Spleen (tissue), 7 donors: ENCODE data around the gene UBR1.
"Not testable (repeated sequence)": the region's sequence is repeated elsewhere in the genome, so short reads cannot be mapped to it uniquely, and the experiment has no call there.

Experiments used
- CTCF ChIP-seq, 11 experiments: fragments of 200-600 bp in 7 of 11; fragments of 450-650 bp in 4 of 11; sonication (generic) in 4 of 11; IDR thresholded peaks in 8 of 11; conservative IDR thresholded peaks in 3 of 11; 1 replicate in 7 of 11; 2 replicates in 4 of 11; pipeline versions ENCODE4 v1.4.0 to v1.8.0; 2016 to 2021; ENCODE audit warnings: antibody characterized with exemption in 11 of 11, inconsistent platforms in 4 of 11, mild to moderate bottlenecking in 1 of 11
- POLR2A ChIP-seq, 3 donors: fragments of 450-650 bp; IDR thresholded peaks; one replicate each; pipeline ENCODE4 v1.5.1; 2017; ENCODE audit warnings: antibody characterized with exemption in 3 of 3, mild to moderate bottlenecking in 1 of 3
- POLR2AphosphoS5 ChIP-seq, 3 donors: sonication (generic); formaldehyde crosslinking; IDR thresholded peaks; one replicate each; pipeline ENCODE4 v1.5.1; 2017; ENCODE audit warnings: antibody characterized with exemption in 3 of 3
- donor health status: DM: no; HTN: no; CAD: no; lungs with moderate emphysema.
- donor health status: DM: no; HTN: no; CAD: no.
- donor health status: DM: no; HTN: no; CAD: no.

GRCh38 chr15:42979113-42979512 lies 126.7 kb downstream of the UBR1 start:
- not testable (repeated sequence) for TF ChIP-seq CTCF (IDR thresholded peaks at IDR 0.05 in 8 of 11, conservative IDR thresholded peaks at IDR 0.05 in 3 of 11); POLR2A (IDR thresholded peaks at IDR 0.05); POLR2AphosphoS5 (IDR thresholded peaks at IDR 0.05)
